ENCODE measurements around the gene FAM117A.

The FAM117A gene

DNA sequence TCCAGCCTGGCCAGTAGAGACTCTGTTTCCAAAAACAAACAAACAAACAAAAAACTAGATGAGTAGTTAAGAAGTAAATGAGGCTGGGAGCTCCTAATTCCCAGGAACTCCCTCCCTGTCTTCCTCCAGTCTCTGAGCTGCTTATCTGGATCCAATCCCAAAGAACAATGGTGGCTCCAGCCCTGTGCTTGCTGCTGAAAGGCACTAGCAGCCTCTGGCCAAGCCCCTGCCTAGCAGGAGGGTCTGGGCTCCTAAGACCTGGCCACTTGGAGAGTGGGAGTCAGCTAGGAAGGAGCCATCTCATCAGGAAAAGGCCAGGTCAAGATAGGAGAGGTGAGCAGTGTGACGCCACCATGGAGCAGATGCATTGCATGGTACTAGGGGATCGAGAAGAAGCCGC is 41.9 kb downstream of the FAM117A start:
- no peak for TF ChIP-seq CTCF (IDR thresholded peaks at IDR 0.05; ENCODE audit: low read length, missing control alignments)
- H3K4me3 ChIP-seq (replicated peaks; ENCODE audit: low read depth, low read length), result no peak overlapping the region
- no peak for DNase-seq (ENCODE audit: low read depth)

DNA sequence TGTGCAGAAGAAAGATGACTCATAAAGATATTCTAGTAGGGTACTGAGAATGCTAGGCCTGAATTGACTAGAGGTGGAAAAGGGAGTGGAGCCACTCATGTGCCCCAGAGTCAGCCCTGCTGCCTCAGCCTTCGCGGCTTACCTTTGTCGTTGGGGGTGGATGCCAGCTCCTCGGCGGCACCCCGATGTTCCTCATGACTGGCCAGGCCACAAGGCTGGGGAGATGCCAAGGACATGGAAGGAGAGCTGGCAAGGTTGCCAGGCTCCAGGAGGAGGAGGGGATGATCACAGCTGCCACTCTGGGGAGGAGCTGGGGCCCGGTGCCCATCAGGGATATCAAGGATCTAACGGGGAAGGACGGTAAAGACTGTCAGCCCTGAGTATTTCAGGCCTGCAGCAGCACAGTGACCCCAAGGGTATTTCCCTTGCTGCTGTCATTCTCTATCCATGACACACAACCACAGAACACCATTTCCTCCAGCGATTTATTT is 46.5 kb downstream of the FAM117A start:
- DNase-seq (ENCODE audit: low read depth), result no peak
- no peak overlapping the region for H3K4me3 ChIP-seq (replicated peaks; ENCODE audit: low read depth, low read length)
- TF ChIP-seq CTCF (IDR thresholded peaks at IDR 0.05; ENCODE audit: low read length, missing control alignments), result no peak

- H3K4me3 ChIP-seq (replicated peaks; ENCODE audit: low read depth, low read length), result no peak overlapping the region
- DNase-seq (ENCODE audit: low read depth), result no peak
- no peak for TF ChIP-seq CTCF (IDR thresholded peaks at IDR 0.05; ENCODE audit: low read length, missing control alignments)
These were observed 47.1 kb downstream of the FAM117A start for GRCh38 chr17:49716668-49717364.

DNA sequence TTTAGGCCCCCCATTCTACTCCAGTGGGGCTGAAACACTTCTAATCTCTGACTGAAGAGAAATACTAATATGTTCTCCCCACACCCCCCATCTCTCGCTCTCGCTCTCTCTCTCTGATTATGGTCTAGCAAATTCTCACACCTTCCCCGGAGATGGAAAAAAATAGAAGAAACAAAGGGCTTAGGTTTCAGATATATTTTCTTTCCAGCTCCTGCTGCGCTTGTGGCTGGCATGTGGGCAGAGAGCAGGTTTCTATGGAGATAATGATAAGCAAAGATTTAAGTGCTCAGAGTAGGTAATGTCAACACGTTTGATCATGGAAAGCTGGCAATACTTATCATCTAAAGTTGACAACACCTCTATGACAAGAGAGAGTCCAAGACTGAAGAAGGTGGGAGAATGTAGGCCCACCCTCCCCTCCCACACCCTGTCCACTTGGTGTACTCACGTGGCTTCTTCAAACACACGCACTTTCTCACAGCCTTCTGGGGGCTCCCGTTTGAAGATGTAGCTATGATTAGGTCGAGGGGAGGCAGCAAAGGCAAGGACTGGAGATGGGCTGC is 48.1 kb downstream of the FAM117A start:
- no peak for DNase-seq (ENCODE audit: low read depth)
- TF ChIP-seq CTCF (IDR thresholded peaks at IDR 0.05; ENCODE audit: low read length, missing control alignments), result no peak
- no peak overlapping the region for H3K4me3 ChIP-seq (replicated peaks; ENCODE audit: low read depth, low read length)

DNA sequence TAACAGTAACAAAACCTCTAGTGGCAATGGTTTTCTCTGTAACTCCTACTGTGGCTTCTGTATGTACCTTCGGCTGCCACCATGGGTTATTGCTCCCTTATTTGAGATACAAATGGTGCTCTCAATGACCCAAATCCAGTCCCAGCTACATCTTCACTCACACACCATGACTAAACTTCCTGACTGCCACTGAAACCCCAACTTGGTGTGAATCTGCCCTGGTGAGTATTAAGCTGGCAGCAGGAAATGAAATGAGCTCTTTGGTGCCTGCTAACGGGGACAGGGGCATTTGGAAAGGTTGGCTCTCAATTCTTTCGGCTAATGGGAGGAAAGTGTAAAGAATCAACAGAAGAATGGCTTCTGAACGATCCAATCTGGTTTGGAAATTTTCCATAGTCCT is 48.7 kb downstream of the FAM117A start:
- no peak for TF ChIP-seq CTCF (IDR thresholded peaks at IDR 0.05; ENCODE audit: low read length, missing control alignments)
- H3K4me3 ChIP-seq (replicated peaks; ENCODE audit: low read depth, low read length), result no peak overlapping the region
- DNase-seq (ENCODE audit: low read depth), result no peak

GRCh38 chr17:49708515-49709183 is 55.3 kb downstream of the FAM117A start:
- no peak for DNase-seq (ENCODE audit: low read depth)
- H3K4me3 ChIP-seq (replicated peaks; ENCODE audit: low read depth, low read length), result peak overlapping the region; percentile 99
- no peak for TF ChIP-seq CTCF (IDR thresholded peaks at IDR 0.05; ENCODE audit: low read length, missing control alignments)

Measured in fibroblast of pulmonary artery (primary cell).